ENCODE measurements around the gene KLF17. TPM values are rescaled to one million over a fixed set of nuclear protein-coding genes. Genes with fewer than 3 reads are reported as not detected.

KLF17 gene
- polyA plus RNA-seq, 1 donor (not counting 4 experiments of a cell fraction or from before 2014, with no cell fraction given), result not detected

GRCh38 chr1:44174630-44175029 lies 56.0 kb downstream of the KLF17 start:
- no peaks in the 10 kb centered on the region for H3K79me2 ChIP-seq (ENCODE audit: control insufficient read depth, insufficient read depth, low read length)
- TF ChIP-seq EZH2 (IDR thresholded peaks at IDR 0.05; ENCODE audit: low read length) (no peak), CTCF (optimal IDR thresholded peaks at IDR 0.05 in 1 of 3, IDR thresholded peaks at IDR 0.05 in 1 of 3, conservative IDR thresholded peaks at IDR 0.05 in 1 of 3; ENCODE audit: extremely low read depth in 1 of 3, insufficient read depth in 2 of 3, low read length in 3 of 3) (no peak)
- H3K9me1 ChIP-seq (ENCODE audit: control insufficient read depth, extremely low read depth, insufficient read depth, low read length), result no peaks in the 10 kb centered on the region
- H2AFZ ChIP-seq (ENCODE audit: control insufficient read depth, low read length), result no peak overlapping the region
- H3K9ac ChIP-seq (ENCODE audit: control insufficient read depth, extremely low read depth, insufficient read depth, low read length), result no peak overlapping the region
- no peak overlapping the region for H3K4me2 ChIP-seq (ENCODE audit: control insufficient read depth, extremely low read depth, insufficient read depth, low read depth, low read length)
- no peak overlapping the region for H3K4me3 ChIP-seq (ENCODE audit: control insufficient read depth in 2 of 3, extremely low read depth in 1 of 3, insufficient read depth in 2 of 3, low read depth in 1 of 3, low read length in 3 of 3)
- no peaks in the 10 kb centered on the region for H3K36me3 ChIP-seq (ENCODE audit: control insufficient read depth in 2 of 2, extremely low read depth in 1 of 2, insufficient read depth in 2 of 2, low read length in 2 of 2)
- no peaks in the 10 kb centered on the region for H3K27me3 ChIP-seq (ENCODE audit: control insufficient read depth, extremely low read depth, insufficient read depth, low read length)
- dilution Hi-C loops (cut with MboI; ENCODE audit: extremely low pct_ligation_motif_present, low sequenced_read_pairs), result no loop called here
- no peak for DNase-seq (ENCODE audit: low read depth, low spot score)
- H4K20me1 ChIP-seq (ENCODE audit: control insufficient read depth, extremely low read depth, insufficient read depth, low read length), result no peaks in the 10 kb centered on the region
- no peak for FAIRE-seq
- no peaks in the 10 kb centered on the region for H3K4me1 ChIP-seq (ENCODE audit: control insufficient read depth, extremely low read depth, insufficient read depth, low read length)
- no peak overlapping the region for H3K27ac ChIP-seq (ENCODE audit: control insufficient read depth, insufficient read depth, low read length)
- no peaks in the 10 kb centered on the region for H3K9me3 ChIP-seq (ENCODE audit: control insufficient read depth, low read depth, low read length)

Small RNA genes within 50 kb of the gene (small RNA-seq; reads per million reads assigned to genes)
- 0 reads per million in 3 experiments for gene AL035417.1 (ENCODE audit: insufficient read length in 3 of 3, low read depth in 3 of 3, low replicate concordance in 1 of 3)
- gene OOSP1P1 (ENCODE audit: insufficient read length in 3 of 3, low read depth in 3 of 3, low replicate concordance in 1 of 3), result 0 reads per million in 3 experiments
- gene RF00019 (ENCODE audit: insufficient read length in 3 of 3, low read depth in 3 of 3, low replicate concordance in 1 of 3), result 0 reads per million in 3 experiments
- 0 reads per million in 3 experiments for gene RN7SL479P (ENCODE audit: insufficient read length in 3 of 3, low read depth in 3 of 3, low replicate concordance in 1 of 3)

Other genes starting within 250 kb of the KLF17 start
- 27.2 to 49.5 TPM (median 36.0 TPM) in 3 replicates for gene ARTN, start 185.0 kb upstream of the KLF17 start, polyA plus RNA-seq
- 20.7 to 40.0 TPM (median 35.7 TPM) in 3 replicates for gene IPO13, start 171.9 kb upstream of the KLF17 start, polyA plus RNA-seq
- gene DPH2, start 148.8 kb upstream of the KLF17 start, polyA plus RNA-seq, result 30.3 to 35.1 TPM (median 33.5 TPM) in 3 replicates
- 195 to 325 TPM (median 233 TPM) in 3 replicates for gene ATP6V0B, start 143.9 kb upstream of the KLF17 start, polyA plus RNA-seq
- gene B4GALT2, start 139.6 kb upstream of the KLF17 start, polyA plus RNA-seq, result 39.6 to 60.7 TPM (median 50.4 TPM) in 3 replicates
- gene CCDC24, start 127.2 kb upstream of the KLF17 start, polyA plus RNA-seq, result 5.2 to 6.2 TPM (median 5.2 TPM) in 3 replicates
- 4.3 to 7.5 TPM (median 5.3 TPM) in 3 replicates for gene SLC6A9, start 87.4 kb upstream of the KLF17 start, polyA plus RNA-seq
- gene KLF18, start 22.8 kb downstream of the KLF17 start, polyA plus RNA-seq, result not detected in 3 replicates
- gene DMAP1, start 94.7 kb downstream of the KLF17 start, polyA plus RNA-seq, result 25.9 to 30.0 TPM (median 27.2 TPM) in 3 replicates
- gene ERI3, start 236.4 kb downstream of the KLF17 start, polyA plus RNA-seq, result 43.7 to 56.6 TPM (median 49.0 TPM) in 3 replicates